Renal cortex interstitium (tissue), 15 donors: Measurements from ENCODE around the gene DDX50. TPM values are rescaled to one million over a fixed set of nuclear protein-coding genes. Genes with fewer than 3 reads are reported as not detected.
A peak's percentile ranks its signal among the peaks of the same experiment; 100 is the strongest.
"Not testable (repeated sequence)": the region's sequence is repeated elsewhere in the genome, so short reads cannot be mapped to it uniquely, and the experiment has no call there.

Source experiments
- DNase-seq, 11 donors: peaks; one replicate each; pipeline ENCODE4 v3.0.0-alpha.2; 2013; ENCODE audit warnings: low read depth in 9 of 11, low spot score in 4 of 11; ENCODE audit errors: extremely low read depth in 1 of 11
- long read RNA-seq, 16 experiments: transcript quantifications; one replicate each; lab custom pipeline, GENCODE V29; 2026
- polyA plus RNA-seq, 3 donors: library from polyadenylated mRNA; unstranded; fragments of 120-200 nt; gene quantifications; one replicate each; pipeline ENCODE4 v1.2.1, GENCODE V29; 2013; ENCODE audit not compliant: insufficient read length in 3 of 3

The DDX50 gene
- polyA plus RNA-seq = 10 to 100 TPM; 57.7 to 71.2 (median 65.9) TPM
- long read RNA-seq, donor 1, transcript DDX50-201 (15 exons, 2,538 nt) = major isoform, 12 of 23 reads
- long read RNA-seq, donor 1, partial matches to known transcripts = 11 of 23 reads
- long read RNA-seq, donor 1, other reads (novel, unspliced or antisense) = 0 of 23 reads
- long read RNA-seq, donor 2, transcript DDX50-201 (15 exons, 2,538 nt) = major isoform, 9 of 18 reads
- long read RNA-seq, donor 2, partial matches to known transcripts = 9 of 18 reads
- long read RNA-seq, donor 2, other reads (novel, unspliced or antisense) = 0 of 18 reads
- long read RNA-seq, donor 3, transcript DDX50-201 (15 exons, 2,538 nt) = major isoform, 13 of 19 reads
- long read RNA-seq, donor 3, partial matches to known transcripts = 6 of 19 reads
- long read RNA-seq, donor 3, other reads (novel, unspliced or antisense) = 0 of 19 reads
- long read RNA-seq, donor 4, transcript DDX50-201 (15 exons, 2,538 nt) = major isoform, 12 of 12 reads
- long read RNA-seq, donor 4, partial matches to known transcripts = 0 of 12 reads
- long read RNA-seq, donor 4, other reads (novel, unspliced or antisense) = 0 of 12 reads
- long read RNA-seq, donor 5 = 0 reads
- long read RNA-seq, donor 6, transcript DDX50-201 (15 exons, 2,538 nt) = major isoform, 6 of 14 reads
- long read RNA-seq, donor 6, partial matches to known transcripts = 8 of 14 reads
- long read RNA-seq, donor 6, other reads (novel, unspliced or antisense) = 0 of 14 reads
- long read RNA-seq, donor 7, transcript DDX50-201 (15 exons, 2,538 nt) = major isoform, 12 of 20 reads
- long read RNA-seq, donor 7, partial matches to known transcripts = 8 of 20 reads
- long read RNA-seq, donor 7, other reads (novel, unspliced or antisense) = 0 of 20 reads
- long read RNA-seq, donor 8, transcript DDX50-201 (15 exons, 2,538 nt) = major isoform, 16 of 57 reads
- long read RNA-seq, donor 8, partial matches to known transcripts = 41 of 57 reads
- long read RNA-seq, donor 8, other reads (novel, unspliced or antisense) = 0 of 57 reads
- long read RNA-seq, donor 9, transcript DDX50-201 (15 exons, 2,538 nt) = major isoform, 9 of 15 reads
- long read RNA-seq, donor 9, partial matches to known transcripts = 6 of 15 reads
- long read RNA-seq, donor 9, other reads (novel, unspliced or antisense) = 0 of 15 reads
- long read RNA-seq, donor 10, transcript DDX50-201 (15 exons, 2,538 nt) = major isoform, 5 of 16 reads
- long read RNA-seq, donor 10, partial matches to known transcripts = 11 of 16 reads
- long read RNA-seq, donor 10, other reads (novel, unspliced or antisense) = 0 of 16 reads
- long read RNA-seq, donor 11, transcript DDX50-201 (15 exons, 2,538 nt) = major isoform, 10 of 17 reads
- long read RNA-seq, donor 11, partial matches to known transcripts = 7 of 17 reads
- long read RNA-seq, donor 11, other reads (novel, unspliced or antisense) = 0 of 17 reads
- long read RNA-seq, donor 12, partial matches to known transcripts = 0 of 3 reads
- long read RNA-seq, donor 12, other reads (novel, unspliced or antisense) = 0 of 3 reads
- long read RNA-seq, donor 13 = 0 reads
- long read RNA-seq, donor 14, transcript DDX50-201 (15 exons, 2,538 nt) = major isoform, 17 of 24 reads
- long read RNA-seq, donor 14, partial matches to known transcripts = 7 of 24 reads
- long read RNA-seq, donor 14, other reads (novel, unspliced or antisense) = 0 of 24 reads
- long read RNA-seq, donor 15, transcript DDX50-201 (15 exons, 2,538 nt) = major isoform, 6 of 6 reads
- long read RNA-seq, donor 15, partial matches to known transcripts = 0 of 6 reads
- long read RNA-seq, donor 15, other reads (novel, unspliced or antisense) = 0 of 6 reads
- long read RNA-seq, donor 16, transcript DDX50-201 (15 exons, 2,538 nt) = major isoform, 26 of 38 reads
- long read RNA-seq, donor 16, partial matches to known transcripts = 11 of 38 reads
- long read RNA-seq, donor 16, other reads (novel, unspliced or antisense) = 0 of 38 reads

- peak; percentile 96 to 100 (median 99) for DNase-seq
Measured at GRCh38 chr10:68901105-68901927, at the start of gene DDX50. Gene DDX50 (plus strand): TSS chr10:68901315. CDS start chr10:68901385, 70 bp downstream.

- no peak for DNase-seq
Measured at GRCh38 chr10:68856352-68856751, 44.8 kb upstream of the DDX50 start.

- DNase-seq = no peak
Measured at GRCh38 chr10:68857005-68857404, 44.1 kb upstream of the DDX50 start.

- DNase-seq = no peak
Measured at GRCh38 chr10:68861253-68861652, 39.9 kb upstream of the DDX50 start.

GRCh38 chr10:68864611-68865010, 36.5 kb upstream of the DDX50 start:
- no peak for DNase-seq

GRCh38 chr10:68868173-68868572, 32.9 kb upstream of the DDX50 start:
- not testable (repeated sequence) for DNase-seq

GRCh38 chr10:68869623-68870022, 31.5 kb upstream of the DDX50 start:
- DNase-seq = no peak

- DNase-seq = no peak
Measured at GRCh38 chr10:68870061-68870460, 31.1 kb upstream of the DDX50 start.

- no peak for DNase-seq
Measured at GRCh38 chr10:68870545-68871104, 30.5 kb upstream of the DDX50 start.

- no peak for DNase-seq
Measured at GRCh38 chr10:68871105-68871711, 29.9 kb upstream of the DDX50 start.

- DNase-seq = peak; percentile 63 to 89 (median 77)
Measured at GRCh38 chr10:68871731-68872342, 29.3 kb upstream of the DDX50 start.

GRCh38 chr10:68876246-68877138, 24.6 kb upstream of the DDX50 start:
- peak in 8 of 11 donors; percentile 31 to 72 (median 46) for DNase-seq

GRCh38 chr10:68877482-68878110, 23.5 kb upstream of the DDX50 start:
- DNase-seq = no peak

- DNase-seq = no peak
Measured at GRCh38 chr10:68878496-68878895, 22.6 kb upstream of the DDX50 start.
